Stomach (tissue), 9 donors: ENCODE results near the gene IGFBP4. TPM values are rescaled to one million over a fixed set of nuclear protein-coding genes. Genes with fewer than 3 reads are reported as not detected.

Experiments
- DNase-seq, 2 donors: peaks; one replicate each; pipeline versions ENCODE4 v3.0.0 to v3.0.0-alpha.2; 2013 to 2019
- H3K27ac ChIP-seq, 5 donors: fragments of 200-600 bp in 4 of 5; sonication (generic) in 4 of 5; one replicate each; pipeline ENCODE4 v1.5.1; 2013 to 2019; ENCODE audit warnings: mild to moderate bottlenecking in 1 of 5, moderate library complexity in 1 of 5
- H3K27me3 ChIP-seq, 3 donors: fragments of 200-600 bp; sonication (generic); one replicate each; pipeline ENCODE4 v1.5.1; 2017 to 2019; ENCODE audit warnings: mixed run types in 1 of 3
- H3K36me3 ChIP-seq, 4 donors: fragments of 200-600 bp; sonication (generic); 1 replicate in 3 of 4; 2 replicates in 1 of 4; pipeline ENCODE4 v1.5.1; 2016 to 2019
- H3K4me1 ChIP-seq, 4 donors: fragments of 200-600 bp; sonication (generic); one replicate each; pipeline ENCODE4 v1.5.1; 2016 to 2019
- H3K4me3 ChIP-seq, 4 donors: fragments of 200-600 bp; sonication (generic) in 3 of 4; one replicate each; pipeline ENCODE4 v1.5.1; 2016 to 2019; ENCODE audit warnings: mild to moderate bottlenecking in 1 of 4
- H3K9me3 ChIP-seq, 4 donors: fragments of 200-600 bp; sonication (generic); one replicate each; pipeline ENCODE4 v1.5.1; 2016 to 2019
- EP300 ChIP-seq: sonication (generic); formaldehyde crosslinking; IDR thresholded peaks from one replicate; pipeline ENCODE4 v1.6.1; 2017; ENCODE audit warnings: antibody characterized with exemption
- POLR2A ChIP-seq, 4 donors: fragments of 450-650 bp; IDR thresholded peaks; one replicate each; pipeline ENCODE4 v1.6.1; 2016; ENCODE audit warnings: antibody characterized with exemption in 4 of 4, control low read depth in 2 of 4, mild to moderate bottlenecking in 1 of 4, moderate library complexity in 1 of 4
- POLR2AphosphoS5 ChIP-seq, 3 donors: sonication (generic); formaldehyde crosslinking; IDR thresholded peaks; one replicate each; pipeline ENCODE4 v1.6.1; 2016; ENCODE audit warnings: antibody characterized with exemption in 3 of 3
- WGBS, 5 donors: extraction: QIAGEN DNeasy Blood & Tissue Kit in 3 of 5; methylation state at CpG; one replicate each; pipeline versions ENCODE4 v1.1.5 to v1.1.7; 2013 to 2018; 5-methylcytosine and 5-hydroxymethylcytosine counted together
- intact Hi-C: fragments of 100-400 bp; cut with DNase I; formaldehyde crosslinking; loops from one replicate; pipeline ENCODE4 v1.15.1; 2023; ENCODE audit warnings: low total_unique reads
- polyA plus RNA-seq, 3 donors: library from polyadenylated mRNA; stranded (reverse); fragments of 200-250 nt; gene quantifications; one replicate each; pipeline ENCODE4 v1.2.3, GENCODE V29; 2013
- total RNA-seq, 5 donors: library from RNA; depleted of rRNA; stranded (reverse); fragments of >200 nt; gene quantifications; one replicate each; pipeline versions ENCODE4 v1.1.0 to v1.2.3, GENCODE V29; 2014 to 2016
- TF ChIP-seq, protein P1 (sequence below), 7 experiments: fragments of 450-650 bp in 4 of 7; fragments of 200-600 bp in 3 of 7; sonication (generic) in 3 of 7; IDR thresholded peaks; one replicate each; pipeline ENCODE4 v1.5.1; 2016 to 2019; ENCODE audit warnings: antibody characterized with exemption in 7 of 7, control low read depth in 2 of 7, mild to moderate bottlenecking in 1 of 7
- donor health status: healthy with polysubstance abuse.
- donor health status: Bipolar disorder and iron deficiency.
- donor health status: healthy.

The IGFBP4 gene
- total and polyA plus RNA-seq, 8 donors: 71.2 to 658 (median 157) TPM

DNA sequence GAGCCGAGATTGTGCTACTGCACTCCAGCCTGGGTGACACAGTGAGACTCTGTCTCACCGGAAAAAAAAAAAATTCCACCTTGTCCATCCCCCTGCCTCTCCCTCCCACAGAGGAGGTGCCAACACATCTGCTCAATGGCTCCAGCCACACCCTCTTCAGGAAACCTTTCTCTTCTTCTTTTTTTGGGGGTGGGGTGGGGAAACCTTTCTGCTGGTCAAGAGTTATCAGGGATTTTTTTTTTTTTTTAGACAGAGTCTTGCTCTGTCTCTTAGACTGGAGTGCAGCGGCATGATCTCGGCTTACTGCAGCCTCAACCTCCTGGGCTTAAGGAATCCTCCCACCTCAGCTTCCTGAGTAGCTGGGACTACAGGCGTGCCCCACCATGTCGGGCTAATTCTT is 39.5 kb downstream of the IGFBP4 start:
- no peaks in the 10 kb centered on the region for H3K36me3 ChIP-seq
- H3K27me3 ChIP-seq: no peaks in the 10 kb centered on the region
- H3K4me3 ChIP-seq: no peak overlapping the region
- H3K27ac ChIP-seq: no peak overlapping the region
- peaks cover 0 to 29% (median 13%) of the 10 kb centered on the region in 4 donors for H3K4me1 ChIP-seq
- no peak for DNase-seq
- intact Hi-C loops: no loop called here
- TF ChIP-seq POLR2A (IDR thresholded peaks at IDR 0.05) (no peak), EP300 (no peak), POLR2AphosphoS5 (IDR thresholded peaks at IDR 0.05) (no peak)
- TF ChIP-seq, protein P1, sequence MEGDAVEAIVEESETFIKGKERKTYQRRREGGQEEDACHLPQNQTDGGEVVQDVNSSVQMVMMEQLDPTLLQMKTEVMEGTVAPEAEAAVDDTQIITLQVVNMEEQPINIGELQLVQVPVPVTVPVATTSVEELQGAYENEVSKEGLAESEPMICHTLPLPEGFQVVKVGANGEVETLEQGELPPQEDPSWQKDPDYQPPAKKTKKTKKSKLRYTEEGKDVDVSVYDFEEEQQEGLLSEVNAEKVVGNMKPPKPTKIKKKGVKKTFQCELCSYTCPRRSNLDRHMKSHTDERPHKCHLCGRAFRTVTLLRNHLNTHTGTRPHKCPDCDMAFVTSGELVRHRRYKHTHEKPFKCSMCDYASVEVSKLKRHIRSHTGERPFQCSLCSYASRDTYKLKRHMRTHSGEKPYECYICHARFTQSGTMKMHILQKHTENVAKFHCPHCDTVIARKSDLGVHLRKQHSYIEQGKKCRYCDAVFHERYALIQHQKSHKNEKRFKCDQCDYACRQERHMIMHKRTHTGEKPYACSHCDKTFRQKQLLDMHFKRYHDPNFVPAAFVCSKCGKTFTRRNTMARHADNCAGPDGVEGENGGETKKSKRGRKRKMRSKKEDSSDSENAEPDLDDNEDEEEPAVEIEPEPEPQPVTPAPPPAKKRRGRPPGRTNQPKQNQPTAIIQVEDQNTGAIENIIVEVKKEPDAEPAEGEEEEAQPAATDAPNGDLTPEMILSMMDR (IDR thresholded peaks at IDR 0.05): no peak
- H3K9me3 ChIP-seq: no peaks in the 10 kb centered on the region
- WGBS, 5 donors: 79 to 92% (median 87%) methylated on average over 6 of the region's 6 CpGs

DNA sequence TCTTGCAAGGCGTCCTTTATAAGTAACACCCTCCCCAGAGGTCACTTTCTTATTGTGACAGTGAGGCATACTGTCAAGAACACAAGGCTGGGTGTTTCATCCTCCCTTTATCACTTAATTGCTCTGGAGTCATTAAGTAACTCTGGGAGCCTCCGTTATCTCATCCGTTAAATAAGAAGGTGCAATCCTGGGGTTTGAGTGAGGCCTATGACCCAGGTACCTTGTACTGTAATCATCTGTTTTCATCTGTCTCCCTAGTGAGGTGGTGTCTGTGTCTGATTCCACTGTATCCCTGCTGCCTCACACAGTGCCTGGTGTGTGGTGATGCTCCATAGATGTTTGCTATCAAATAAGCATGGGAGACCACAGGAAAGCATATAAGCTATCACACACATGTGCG is 40.4 kb downstream of the IGFBP4 start:
- no peak for DNase-seq
- intact Hi-C loops: no loop called here
- 65 to 82% (median 79%) methylated on average over 4 of the region's 4 CpGs for WGBS, 5 donors
- TF ChIP-seq POLR2A (IDR thresholded peaks at IDR 0.05): no peak
- no peak for TF ChIP-seq POLR2AphosphoS5 (IDR thresholded peaks at IDR 0.05)
- TF ChIP-seq EP300: no peak
- TF ChIP-seq, protein P1 (IDR thresholded peaks at IDR 0.05): no peak
- no peaks in the 10 kb centered on the region for H3K36me3 ChIP-seq
- H3K9me3 ChIP-seq: no peaks in the 10 kb centered on the region
- H3K4me1 ChIP-seq: peaks cover 0 to 31% (median 16%) of the 10 kb centered on the region in 4 donors
- no peak overlapping the region for H3K4me3 ChIP-seq
- H3K27me3 ChIP-seq: no peaks in the 10 kb centered on the region
- no peak overlapping the region for H3K27ac ChIP-seq

DNA sequence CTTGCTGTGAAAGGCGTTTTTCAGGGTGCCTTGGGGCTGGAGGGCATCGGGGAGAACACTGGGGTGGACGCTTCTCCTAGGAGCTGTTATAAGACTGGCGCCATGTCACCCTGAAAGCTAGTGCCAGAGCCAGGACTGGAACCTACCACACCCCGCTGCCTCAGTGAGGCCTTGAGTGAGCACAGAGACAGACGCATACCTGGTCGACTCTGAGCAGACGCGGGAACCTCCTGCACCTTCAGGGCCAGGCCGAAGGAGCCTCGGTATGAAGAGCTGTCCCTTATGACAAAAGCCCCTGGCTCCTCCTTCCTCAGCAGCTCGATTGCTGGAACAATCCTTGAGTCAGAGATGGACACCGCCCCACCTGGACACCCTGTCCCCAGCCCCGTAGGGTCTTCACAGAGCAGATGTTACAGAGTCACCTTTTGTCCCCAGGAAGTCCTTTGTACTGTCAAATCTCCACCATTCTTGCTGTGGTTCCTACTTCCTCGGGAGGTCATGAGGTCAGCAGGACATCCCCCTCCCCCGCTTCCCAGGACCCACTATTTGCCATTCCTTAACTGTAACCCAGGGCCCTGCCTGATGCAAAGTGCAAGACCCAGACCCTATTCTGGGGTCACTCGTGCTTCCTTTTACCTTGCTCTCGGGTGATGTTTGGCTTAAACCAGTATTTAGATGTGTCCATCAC is 41.2 kb downstream of the IGFBP4 start:
- no peaks in the 10 kb centered on the region for H3K36me3 ChIP-seq
- H3K9me3 ChIP-seq: no peaks in the 10 kb centered on the region
- intact Hi-C loops: no loop called here

DNA sequence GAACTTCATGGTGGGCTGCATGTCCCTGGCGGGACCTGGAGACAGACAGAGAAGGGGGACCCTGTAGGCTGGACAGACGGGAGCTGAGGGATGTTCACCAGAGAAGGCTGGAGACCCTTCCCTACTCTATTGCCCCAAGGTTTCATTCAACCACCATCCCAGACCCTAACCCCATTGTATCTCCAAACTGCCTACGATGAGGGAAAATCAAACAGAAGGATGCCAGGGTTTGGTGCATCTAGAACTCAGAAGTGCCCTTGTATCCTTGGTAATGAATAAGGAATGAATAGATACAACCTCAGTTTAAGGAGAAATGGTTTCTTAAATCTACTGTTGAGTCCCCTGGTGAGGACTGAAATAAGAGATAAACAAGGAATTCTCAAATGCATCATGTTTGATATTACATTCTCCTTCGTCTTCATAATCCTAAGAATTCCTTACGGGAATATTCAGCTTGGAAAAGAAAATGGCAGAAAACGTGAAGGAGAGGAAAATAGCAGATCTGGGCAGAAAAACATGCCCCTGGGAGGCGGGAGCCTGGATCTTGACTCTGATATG is 41.8 kb downstream of the IGFBP4 start:
- no peaks in the 10 kb centered on the region for H3K27me3 ChIP-seq
- intact Hi-C loops: no loop called here
- peak overlapping the region in 3 of 5 donors; percentile 65 to 72 (median 72) for H3K27ac ChIP-seq
- H3K9me3 ChIP-seq: no peaks in the 10 kb centered on the region
- no peak overlapping the region for H3K4me3 ChIP-seq
- TF ChIP-seq POLR2A (IDR thresholded peaks at IDR 0.05) (no peak), POLR2AphosphoS5 (IDR thresholded peaks at IDR 0.05) (no peak), EP300 (no peak)
- TF ChIP-seq, protein P1 (IDR thresholded peaks at IDR 0.05): no peak
- no peaks in the 10 kb centered on the region for H3K36me3 ChIP-seq
- H3K4me1 ChIP-seq: peaks cover 1 to 36% (median 20%) of the 10 kb centered on the region in 4 donors
- 77 to 94% (median 83%) methylated on average over 7 of the region's 7 CpGs for WGBS, 5 donors
- no peak for DNase-seq

More for the DNA sequence above, 41.2 kb downstream of the IGFBP4 start:
- H3K27me3 ChIP-seq: no peaks in the 10 kb centered on the region
- DNase-seq: no peak
- WGBS, 5 donors: 82 to 89% (median 84%) methylated on average over 18 of the region's 18 CpGs
- peaks cover 0 to 31% (median 16%) of the 10 kb centered on the region in 4 donors for H3K4me1 ChIP-seq
- H3K27ac ChIP-seq: peak overlapping the region in 1 of 5 donors; percentile 72
- H3K4me3 ChIP-seq: no peak overlapping the region
- TF ChIP-seq POLR2A (IDR thresholded peaks at IDR 0.05): no peak
- TF ChIP-seq, protein P1 (IDR thresholded peaks at IDR 0.05): no peak
- TF ChIP-seq EP300: no peak
- no peak for TF ChIP-seq POLR2AphosphoS5 (IDR thresholded peaks at IDR 0.05)
